Ovary (tissue), 3 donors: ENCODE data around the gene WWOX.

Source experiments
- EP300 ChIP-seq: sonication (generic); formaldehyde crosslinking; IDR thresholded peaks from one replicate; pipeline ENCODE4 v1.6.1; 2017; ENCODE audit warnings: antibody characterized with exemption
- POLR2A ChIP-seq: fragments of 450-650 bp; IDR thresholded peaks from one replicate; pipeline ENCODE4 v1.6.1; 2017; ENCODE audit warnings: antibody characterized with exemption, mild to moderate bottlenecking, moderate library complexity
- TF ChIP-seq, protein P1 (sequence below), 3 donors: fragments of 450-650 bp in 2 of 3; fragments of 200-600 bp in 1 of 3; IDR thresholded peaks; one replicate each; pipeline versions ENCODE4 v1.5.1 to v1.8.0; 2016 to 2022; ENCODE audit warnings: antibody characterized with exemption in 3 of 3, mild to moderate bottlenecking in 1 of 3
- donor health status: DM: no; HTN: no; CAD: no.

DNA sequence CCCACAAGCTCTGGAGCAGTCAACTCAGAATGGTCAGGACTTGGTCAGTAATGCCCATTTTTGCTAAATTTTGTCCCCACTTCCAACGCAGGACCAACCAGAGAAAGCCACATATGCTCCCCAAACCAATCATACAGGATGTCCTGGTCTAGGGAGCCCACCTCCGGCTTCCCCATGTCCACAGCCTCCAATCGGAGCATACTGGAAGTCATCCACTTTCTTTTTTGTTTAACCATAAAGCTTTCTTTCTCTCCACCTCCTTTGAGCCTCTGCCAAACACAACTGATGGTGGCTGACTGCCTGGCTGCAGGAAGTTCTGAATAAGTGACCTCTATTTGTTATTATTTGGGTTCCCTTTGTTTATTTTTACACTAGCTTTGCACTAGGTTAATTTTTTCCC lies 549.1 kb downstream of the WWOX start:
- TF ChIP-seq, protein P1, sequence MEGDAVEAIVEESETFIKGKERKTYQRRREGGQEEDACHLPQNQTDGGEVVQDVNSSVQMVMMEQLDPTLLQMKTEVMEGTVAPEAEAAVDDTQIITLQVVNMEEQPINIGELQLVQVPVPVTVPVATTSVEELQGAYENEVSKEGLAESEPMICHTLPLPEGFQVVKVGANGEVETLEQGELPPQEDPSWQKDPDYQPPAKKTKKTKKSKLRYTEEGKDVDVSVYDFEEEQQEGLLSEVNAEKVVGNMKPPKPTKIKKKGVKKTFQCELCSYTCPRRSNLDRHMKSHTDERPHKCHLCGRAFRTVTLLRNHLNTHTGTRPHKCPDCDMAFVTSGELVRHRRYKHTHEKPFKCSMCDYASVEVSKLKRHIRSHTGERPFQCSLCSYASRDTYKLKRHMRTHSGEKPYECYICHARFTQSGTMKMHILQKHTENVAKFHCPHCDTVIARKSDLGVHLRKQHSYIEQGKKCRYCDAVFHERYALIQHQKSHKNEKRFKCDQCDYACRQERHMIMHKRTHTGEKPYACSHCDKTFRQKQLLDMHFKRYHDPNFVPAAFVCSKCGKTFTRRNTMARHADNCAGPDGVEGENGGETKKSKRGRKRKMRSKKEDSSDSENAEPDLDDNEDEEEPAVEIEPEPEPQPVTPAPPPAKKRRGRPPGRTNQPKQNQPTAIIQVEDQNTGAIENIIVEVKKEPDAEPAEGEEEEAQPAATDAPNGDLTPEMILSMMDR (IDR thresholded peaks at IDR 0.05): no peak
- TF ChIP-seq EP300: no peak
- no peak for TF ChIP-seq POLR2A
